IMR-90 (cell line): Measurements from ENCODE around the gene ITGA2. TPM values are rescaled to one million over a fixed set of nuclear protein-coding genes. Genes with fewer than 3 reads are reported as not detected.

Source experiments
- ATAC-seq: fragments of 200-7000 bp; cut with Tn5 transposase; 2 replicates; pipeline ENCODE4 v1.9.1; 2020; ENCODE audit warnings: low read depth, mild to moderate bottlenecking, moderate library complexity
- BruUV-seq: library from RNA; stranded (reverse); fragments of 400-500 nt; replicated peaks from 2 replicates; lab custom pipeline; 2021; lab: Mats Ljungman, UMichigan
- CTCF ChIA-PET: fragments of 300-600 bp; formaldehyde crosslinking; extraction: SDS; loops from one replicate; lab custom pipeline; 2021; ENCODE audit warnings: antibody characterized with exemption; lab: Yijun Ruan, JAX
- POLR2A ChIA-PET: fragments of 300-600 bp; sonication (Branson Sonifier 250); formaldehyde crosslinking; loops from one replicate; lab custom pipeline; 2022; ENCODE audit warnings: antibody characterized with exemption; ENCODE audit not compliant: unreplicated experiment; lab: Charles Lee
- DNase-seq: peaks from one replicate; pipeline ENCODE4 v3.0.0; 2013
- H2AFZ ChIP-seq: replicated peaks from 2 replicates; pipeline ENCODE3; 2013; ENCODE audit warnings: low read length, mild to moderate bottlenecking; ENCODE audit not compliant: poor library complexity
- H2AK5ac ChIP-seq: 2 replicates; pipeline ENCODE4 v1.6.1; 2013; ENCODE audit warnings: low read depth, low read length, inconsistent platforms
- H2AK9ac ChIP-seq: replicated peaks from 2 replicates; pipeline ENCODE3; 2013; ENCODE audit warnings: mild to moderate bottlenecking, low read depth, low read length, moderate library complexity; ENCODE audit not compliant: poor library complexity
- H2BK120ac ChIP-seq: 2 replicates; pipeline ENCODE4 v1.6.1; 2013; ENCODE audit warnings: low read depth, low read length, inconsistent platforms
- H2BK15ac ChIP-seq: 3 replicates; pipeline ENCODE4 v1.6.1; 2013; ENCODE audit warnings: low read depth, low read length, inconsistent platforms
- H2BK20ac ChIP-seq: 2 replicates; pipeline ENCODE4 v1.6.1; 2013; ENCODE audit warnings: low read depth, mild to moderate bottlenecking, inconsistent platforms, low read length, moderate library complexity
- H2BK5ac ChIP-seq: 2 replicates; pipeline ENCODE4 v1.6.1; 2013; ENCODE audit warnings: mild to moderate bottlenecking, low read depth, low read length, inconsistent platforms; ENCODE audit not compliant: poor library complexity, severe bottlenecking
- H3K14ac ChIP-seq: replicated peaks from 2 replicates; pipeline ENCODE4 v1.6.1; 2013; ENCODE audit warnings: low read depth, low read length, inconsistent platforms
- H3K18ac ChIP-seq: 2 replicates; pipeline ENCODE4 v1.6.1; 2013; ENCODE audit warnings: low read depth, low read length, control low read depth
- H3K23ac ChIP-seq: 2 replicates; pipeline ENCODE4 v1.6.1; 2013; ENCODE audit warnings: low read depth, low read length, inconsistent platforms
- H3K27ac ChIP-seq: 2 replicates; pipeline ENCODE4 v1.5.1; 2013; ENCODE audit warnings: mild to moderate bottlenecking, control low read depth, low read length; ENCODE audit not compliant: insufficient read depth
- H3K27me3 ChIP-seq: 2 replicates; pipeline ENCODE4 v1.6.1; 2013; ENCODE audit warnings: low read length; ENCODE audit not compliant: control insufficient read depth, insufficient read depth
- H3K36me3 ChIP-seq: 2 replicates; pipeline ENCODE4 v1.6.1; 2013; ENCODE audit warnings: low read length, mixed read lengths; ENCODE audit not compliant: control insufficient read depth, insufficient read depth
- H3K4ac ChIP-seq: 2 replicates; pipeline ENCODE4 v1.6.1; 2013; ENCODE audit warnings: low read depth, low read length, inconsistent platforms
- H3K4me1 ChIP-seq: 2 replicates; pipeline ENCODE4 v1.6.1; 2013; ENCODE audit warnings: low read length, mixed read lengths; ENCODE audit not compliant: control insufficient read depth, insufficient read depth
- H3K4me2 ChIP-seq: 2 replicates; pipeline ENCODE4 v1.6.1; 2013; ENCODE audit warnings: low read depth, mild to moderate bottlenecking, control low read depth, low read length, moderate library complexity
- H3K4me3 ChIP-seq: 2 replicates; pipeline ENCODE4 v1.5.1; 2013; ENCODE audit warnings: low read depth, mild to moderate bottlenecking, control low read depth, low read length, moderate library complexity; ENCODE audit not compliant: insufficient read depth
- H3K56ac ChIP-seq: 2 replicates; pipeline ENCODE4 v1.6.1; 2013; ENCODE audit warnings: low read length, inconsistent platforms; ENCODE audit not compliant: insufficient read depth; ENCODE audit errors: extremely low read depth
- H3K79me1 ChIP-seq, 2 experiments: 2 replicates each; pipeline ENCODE4 v1.6.1; 2013; ENCODE audit warnings: low read length in 2 of 2, inconsistent platforms in 1 of 2, low read depth in 1 of 2
- H3K9ac ChIP-seq: 2 replicates; pipeline ENCODE4 v1.6.1; 2013; ENCODE audit warnings: low read depth, low read length, control low read depth
- H3K9me1 ChIP-seq: 2 replicates; pipeline ENCODE4 v1.6.1; 2013; ENCODE audit warnings: low read length, inconsistent platforms; ENCODE audit not compliant: insufficient read depth
- H3K9me3 ChIP-seq: 2 replicates; pipeline ENCODE4 v1.6.1; 2013; ENCODE audit warnings: low read length; ENCODE audit not compliant: control insufficient read depth, insufficient read depth
- H4K20me1 ChIP-seq: 2 replicates; pipeline ENCODE4 v1.6.1; 2013; ENCODE audit warnings: low read length, inconsistent platforms; ENCODE audit not compliant: insufficient read depth
- H4K5ac ChIP-seq: 2 replicates; pipeline ENCODE4 v1.6.1; 2013; ENCODE audit warnings: mild to moderate bottlenecking, low read depth, low read length, control low read depth
- H4K8ac ChIP-seq, 2 experiments: 2 replicates each; pipeline ENCODE4 v1.6.1; 2013; ENCODE audit warnings: low read depth in 2 of 2, low read length in 2 of 2, control low read depth in 1 of 2, inconsistent platforms in 1 of 2
- H4K91ac ChIP-seq: 2 replicates; pipeline ENCODE4 v1.6.1; 2013; ENCODE audit warnings: low read depth, low read length, inconsistent platforms; ENCODE audit not compliant: insufficient read depth
- BHLHE40 ChIP-seq: fragments of 150-350 bp; IDR thresholded peaks from 2 replicates; pipeline ENCODE4 v1.6.1; 2016; ENCODE audit warnings: mild to moderate bottlenecking, low read depth, low read length
- CHD1 ChIP-seq: IDR thresholded peaks from 2 replicates; pipeline ENCODE4 v1.6.1; 2012; ENCODE audit warnings: low read depth, low read length, improper control_type of control experiment
- RAD21 ChIP-seq: IDR thresholded peaks from 2 replicates; pipeline ENCODE4 v1.6.1; 2012; ENCODE audit warnings: low read length, improper control_type of control experiment
- RCOR1 ChIP-seq: IDR thresholded peaks from 2 replicates; pipeline ENCODE4 v1.6.1; 2012; ENCODE audit warnings: mild to moderate bottlenecking, low read length, improper control_type of control experiment; ENCODE audit not compliant: insufficient replicate concordance
- WGBS, 2 experiments: methylation state at CpG; one replicate each; pipeline versions ENCODE4 v1.1.5 to v1.1.7; 2013; ENCODE audit warnings: missing lambda C conversion rate in 2 of 2; ENCODE audit not compliant: insufficient read length in 1 of 2; ENCODE audit errors: extremely low coverage in 2 of 2; 5-methylcytosine and 5-hydroxymethylcytosine counted together
- dilution Hi-C: fragments of 300-500 bp; cut with HindIII; formaldehyde crosslinking; loops from one replicate; pipeline ENCODE4 v1.14.3; 2018; ENCODE audit warnings: low sequenced_read_pairs; ENCODE audit not compliant: unreplicated experiment
- in situ Hi-C: fragments of 300-500 bp; cut with MboI; formaldehyde crosslinking; loops from 3 replicates; pipeline ENCODE4 v1.14.3; 2019; ENCODE audit warnings: low sequenced_read_pairs, inconsistent platforms, mixed read lengths
- intact Hi-C: fragments of 100-400 bp; cut with micrococcal nuclease; formaldehyde crosslinking; loops from 2 replicates; pipeline ENCODE4 v1.10.0; 2022
- polyA plus RNA-seq, 3 experiments: library from polyadenylated mRNA; depleted of rRNA; stranded (reverse); fragments of >200 nt; gene quantifications; 2 replicates each; pipeline ENCODE4 v1.2.3, GENCODE V29; 2012; ENCODE audit warnings: low replicate concordance in 1 of 3
- total RNA-seq: library from RNA; depleted of rRNA; stranded (reverse); fragments of >200 nt; gene quantifications from 2 replicates; pipeline ENCODE4 v1.2.3, GENCODE V29; 2012

The ITGA2 gene
- total and polyA plus RNA-seq, 2 of the 4 experiments (the other 2 are of a cell fraction), result 23.3 to 93.4 TPM

- Histone ChIP-seq H3K9ac (no peak overlapping the region), H3K4me2 (no peak overlapping the region; the same call in 1 of the 2 replicates), H2BK120ac (no peak overlapping the region), H3K79me1 (peaks cover 28 to 66% of the 10 kb centered on the region in 2 experiments), H3K4me1 (peaks cover 15% of the 10 kb centered on the region), H4K91ac (no peak overlapping the region), H2AFZ (no peak overlapping the region), H3K18ac (no peak overlapping the region), H3K36me3 (peaks cover 1% of the 10 kb centered on the region; the same call in 1 of the 2 replicates), H4K5ac (no peak overlapping the region), H3K9me1 (peaks cover 11% of the 10 kb centered on the region), H2BK15ac (no peak overlapping the region), H3K23ac (no peak overlapping the region), H4K8ac (peak overlapping the region in 1 of 2 experiments; percentile 52; a peak in 2 of 4 replicates), H3K4ac (peak overlapping the region; percentile 3; the same call in 1 of the 2 replicates), H2BK5ac (peak overlapping the region; percentile 15), H2AK9ac (no peak overlapping the region), H2AK5ac (no peak overlapping the region), H3K14ac (no peak overlapping the region), H4K20me1 (no peaks in the 10 kb centered on the region), H2BK20ac (no peak overlapping the region), H3K27ac (no peak overlapping the region), H3K4me3 (no peak overlapping the region), H3K27me3 (no peaks in the 10 kb centered on the region), H3K56ac (no peak overlapping the region), H3K9me3 (no peaks in the 10 kb centered on the region)
- ATAC-seq, result no peak
- intact Hi-C loops (no loop called here), in situ Hi-C loops (no loop called here), dilution Hi-C loops (no loop called here)
- no peak for DNase-seq
- BruUV-seq, result no TSS peak
- no peak for TF ChIP-seq CHD1
- TF ChIP-seq RAD21, result no peak
- no peak for TF ChIP-seq BHLHE40
- TF ChIP-seq RCOR1, result no peak
- ChIA-PET POLR2A (no interaction called here), CTCF (no interaction called here)
- no CpG with 5 or more reads among the region's 1 CpG for WGBS, 2 experiments
These were observed 52.6 kb downstream of the ITGA2 start for GRCh38 chr5:53041740-53042139.
